H1 (cell line): Measurements from ENCODE around the gene HEXIM2. TPM values are rescaled to one million over a fixed set of nuclear protein-coding genes. Genes with fewer than 3 reads are reported as not detected.
A peak's percentile ranks its signal among the peaks of the same experiment; 100 is the strongest.

Experiments
- CTCF ChIA-PET: fragments of 300-600 bp; sonication (Branson Sonifier 250); formaldehyde crosslinking; loops from one replicate; lab custom pipeline; 2021; ENCODE audit not compliant: partially characterized antibody; lab: Charles Lee
- POLR2A ChIA-PET: fragments of 300-600 bp; sonication (Branson Sonifier 250); formaldehyde crosslinking; loops from one replicate; lab custom pipeline; 2021; ENCODE audit warnings: inconsistent platforms; ENCODE audit not compliant: partially characterized antibody; lab: Charles Lee
- DNase-seq, 2 experiments: peaks; one replicate each; pipeline versions ENCODE4 v3.0.0 to v3.0.0-alpha.2; 2010 to 2022; ENCODE audit warnings: low spot score in 2 of 2, low read depth in 1 of 2, mixed read lengths in 1 of 2
- FAIRE-seq: peaks from 2 replicates; lab custom pipeline; 2011; peaks lifted over from hg19 to GRCh38; lab: Jason Lieb, UNC
- H2AFZ ChIP-seq: 2 replicates; pipeline ENCODE4 v1.8.1; 2012; ENCODE audit warnings: low read length, inconsistent platforms
- H2AK5ac ChIP-seq: 2 replicates; pipeline ENCODE4 v1.6.1; 2013; ENCODE audit warnings: low read depth, low read length
- H2BK120ac ChIP-seq: replicated peaks from 2 replicates; pipeline ENCODE3; 2013; ENCODE audit warnings: low read depth, low read length, inconsistent platforms
- H2BK12ac ChIP-seq: 2 replicates; pipeline ENCODE4 v1.6.1; 2013; ENCODE audit warnings: low read depth, low read length
- H2BK15ac ChIP-seq: 2 replicates; pipeline ENCODE4 v1.6.1; 2013; ENCODE audit warnings: low read length
- H2BK20ac ChIP-seq: 2 replicates; pipeline ENCODE4 v1.6.1; 2013; ENCODE audit warnings: low read length
- H2BK5ac ChIP-seq: 2 replicates; pipeline ENCODE4 v1.6.1; 2013; ENCODE audit warnings: low read depth, low read length
- H3K14ac ChIP-seq: 2 replicates; pipeline ENCODE4 v1.6.1; 2013; ENCODE audit warnings: inconsistent platforms; ENCODE audit not compliant: insufficient read length
- H3K18ac ChIP-seq: 2 replicates; pipeline ENCODE4 v1.6.1; 2013; ENCODE audit warnings: low read length; ENCODE audit errors: extremely low read depth
- H3K23ac ChIP-seq: 2 replicates; pipeline ENCODE4 v1.6.1; 2013; ENCODE audit warnings: inconsistent platforms; ENCODE audit not compliant: insufficient read length
- H3K23me2 ChIP-seq: 2 replicates; pipeline ENCODE4 v1.6.1; 2013; ENCODE audit warnings: low read depth, low read length
- H3K27ac ChIP-seq: 2 replicates; pipeline ENCODE4 v1.6.1; 2011; ENCODE audit warnings: low read depth, low read length, inconsistent platforms
- H3K27me3 ChIP-seq, 4 experiments: replicated peaks in 1 of 4; 1 replicate in 1 of 4; 2 replicates in 3 of 4; pipeline versions ENCODE4 v1.6.1 to v1.8.1; 2011 to 2013; ENCODE audit warnings: low read length in 3 of 4, mild to moderate bottlenecking in 3 of 4, inconsistent platforms in 2 of 4, mixed read lengths in 2 of 4, moderate library complexity in 1 of 4; ENCODE audit not compliant: control insufficient read depth in 3 of 4, insufficient read depth in 3 of 4; ENCODE audit errors: extremely low read depth in 1 of 4
- H3K36me3 ChIP-seq, 4 experiments: 2 replicates each; pipeline versions ENCODE4 v1.6.1 to v1.8.1; 2011 to 2013; ENCODE audit warnings: mild to moderate bottlenecking in 4 of 4, low read length in 3 of 4, moderate library complexity in 2 of 4, control low read depth in 1 of 4, inconsistent platforms in 1 of 4; ENCODE audit not compliant: insufficient read depth in 4 of 4, control insufficient read depth in 2 of 4
- H3K4ac ChIP-seq: replicated peaks from 2 replicates; pipeline ENCODE3; 2013; ENCODE audit warnings: low read length, low read depth, mixed read lengths, inconsistent platforms; ENCODE audit not compliant: insufficient read length
- H3K4me1 ChIP-seq, 4 experiments: replicated peaks in 1 of 4; 1 replicate in 1 of 4; 2 replicates in 3 of 4; pipeline versions ENCODE4 v1.6.1 to v1.8.1; 2011 to 2013; ENCODE audit warnings: low read length in 3 of 4, inconsistent platforms in 2 of 4, mixed read lengths in 1 of 4; ENCODE audit not compliant: insufficient read depth in 4 of 4, control insufficient read depth in 3 of 4
- H3K4me2 ChIP-seq, 2 experiments: 2 replicates each; pipeline versions ENCODE4 v1.6.1 to v1.8.1; 2011 to 2013; ENCODE audit warnings: low read depth in 2 of 2, low read length in 2 of 2, control low read depth in 1 of 2, inconsistent platforms in 1 of 2, mild to moderate bottlenecking in 1 of 2; ENCODE audit not compliant: insufficient read depth in 1 of 2
- H3K4me3 ChIP-seq, 4 experiments: fragments of 200-600, 300-600 bp in 1 of 4; sonication (generic), shearing (Covaris generic), sonication (Bioruptor Twin) in 1 of 4; 2 replicates each; pipeline versions ENCODE4 v1.5.1 to v1.8.1; 2011 to 2016; ENCODE audit warnings: low read length in 4 of 4, low read depth in 3 of 4, control low read depth in 2 of 4, inconsistent platforms in 2 of 4, mild to moderate bottlenecking in 2 of 4, mixed read lengths in 1 of 4, moderate library complexity in 1 of 4; ENCODE audit not compliant: insufficient read depth in 2 of 4; ENCODE audit errors: extremely low read depth in 1 of 4
- H3K56ac ChIP-seq: replicated peaks from 2 replicates; pipeline ENCODE3; 2013; ENCODE audit warnings: low read depth, mild to moderate bottlenecking, mixed read lengths, low read length, inconsistent platforms; ENCODE audit not compliant: insufficient read length
- H3K79me1 ChIP-seq: 2 replicates; pipeline ENCODE4 v1.6.1; 2013; ENCODE audit warnings: low read depth, low read length, control low read depth
- H3K79me2 ChIP-seq, 2 experiments: 2 replicates each; pipeline versions ENCODE4 v1.6.1 to v1.8.1; 2012 to 2013; ENCODE audit warnings: low read length in 2 of 2, mild to moderate bottlenecking in 2 of 2, inconsistent platforms in 1 of 2; ENCODE audit not compliant: insufficient read depth in 2 of 2, control insufficient read depth in 1 of 2
- H3K9ac ChIP-seq, 4 experiments: replicated peaks in 1 of 4; 1 replicate in 1 of 4; 2 replicates in 3 of 4; pipeline versions ENCODE4 v1.6.1 to v1.8.1; 2011 to 2013; ENCODE audit warnings: low read depth in 3 of 4, low read length in 3 of 4, control low read depth in 2 of 4, mild to moderate bottlenecking in 2 of 4, moderate library complexity in 2 of 4, inconsistent platforms in 1 of 4; ENCODE audit errors: extremely low read depth in 1 of 4
- H3K9me3 ChIP-seq, 2 experiments: 2 replicates each; pipeline versions ENCODE4 v1.6.1 to v1.8.1; 2012 to 2013; ENCODE audit warnings: mild to moderate bottlenecking in 2 of 2, moderate library complexity in 2 of 2, control low read depth in 1 of 2, inconsistent platforms in 1 of 2, low read depth in 1 of 2, low read length in 1 of 2, mixed read lengths in 1 of 2; ENCODE audit not compliant: insufficient read depth in 2 of 2
- H4K20me1 ChIP-seq, 2 experiments: replicated peaks in 1 of 2; 2 replicates each; pipeline versions ENCODE3 to v1.8.1; 2011 to 2013; ENCODE audit warnings: inconsistent platforms in 2 of 2, low read length in 2 of 2, mild to moderate bottlenecking in 1 of 2; ENCODE audit not compliant: insufficient read depth in 2 of 2, control insufficient read depth in 1 of 2
- H4K5ac ChIP-seq: 2 replicates; pipeline ENCODE4 v1.6.1; 2013; ENCODE audit warnings: low read length, low read depth, mixed read lengths, inconsistent platforms; ENCODE audit not compliant: insufficient read length
- H4K8ac ChIP-seq: 2 replicates; pipeline ENCODE4 v1.8.0; 2013; ENCODE audit warnings: mild to moderate bottlenecking, moderate library complexity, low read length, inconsistent platforms; ENCODE audit not compliant: insufficient read depth; ENCODE audit errors: extremely low read depth
- H4K91ac ChIP-seq: replicated peaks from 2 replicates; pipeline ENCODE3; 2013; ENCODE audit warnings: low read length, mixed read lengths, inconsistent platforms; ENCODE audit not compliant: insufficient read length
- BCL11A ChIP-seq, 2 experiments: IDR thresholded peaks; one replicate each; pipeline ENCODE4 v1.6.1; 2011; ENCODE audit warnings: low read depth in 2 of 2, low read length in 2 of 2, mild to moderate bottlenecking in 2 of 2
- BRCA1 ChIP-seq: IDR thresholded peaks from 2 replicates; pipeline ENCODE4 v1.6.1; 2012; ENCODE audit warnings: low read depth, low read length, improper control_type of control experiment
- CREB1 ChIP-seq: IDR thresholded peaks from 2 replicates; pipeline ENCODE4 v1.6.1; 2012; ENCODE audit warnings: inconsistent platforms
- HDAC2 ChIP-seq, 2 experiments: fragments of 300-600 bp in 1 of 2; sonication (generic) in 1 of 2; IDR thresholded peaks; 2 replicates each; pipeline ENCODE4 v1.6.1; 2011 to 2012; ENCODE audit warnings: low read depth in 2 of 2, low read length in 2 of 2, mild to moderate bottlenecking in 2 of 2, moderate library complexity in 2 of 2, borderline replicate concordance in 1 of 2, inconsistent platforms in 1 of 2
- KDM1A ChIP-seq: fragments of 200-600, 300-600 bp; sonication (generic); IDR thresholded peaks from 2 replicates; pipeline ENCODE4 v1.7.1; 2016; ENCODE audit warnings: mild to moderate bottlenecking, low read length, borderline replicate concordance
- NRF1 ChIP-seq: IDR thresholded peaks from 2 replicates; pipeline ENCODE4 v1.6.1; 2011; ENCODE audit warnings: mild to moderate bottlenecking, low read depth, low read length, improper control_type of control experiment
- SAP30 ChIP-seq: fragments of 300-600 bp; sonication (generic); IDR thresholded peaks from 2 replicates; pipeline ENCODE4 v1.7.1; 2012; ENCODE audit warnings: low read length, moderate library complexity, mild to moderate bottlenecking, inconsistent platforms; ENCODE audit not compliant: insufficient read depth, insufficient replicate concordance
- SIN3A ChIP-seq, 2 experiments: IDR thresholded peaks in 1 of 2; conservative IDR thresholded peaks in 1 of 2; 2 replicates each; pipeline ENCODE4 v1.6.1; 2011 to 2012; ENCODE audit warnings: low read length in 2 of 2, improper control_type of control experiment in 1 of 2, low read depth in 1 of 2, mild to moderate bottlenecking in 1 of 2
- SP4 ChIP-seq: IDR thresholded peaks from 2 replicates; pipeline ENCODE4 v1.6.1; 2012; ENCODE audit warnings: low read length, inconsistent platforms
- TAF1 ChIP-seq: IDR thresholded peaks from 2 replicates; pipeline ENCODE4 v1.6.1; 2011; ENCODE audit warnings: mild to moderate bottlenecking, low read depth, low read length
- TBP ChIP-seq: IDR thresholded peaks from 2 replicates; pipeline ENCODE4 v1.6.1; 2011; ENCODE audit warnings: low read depth, low read length, improper control_type of control experiment
- TCF12 ChIP-seq: IDR thresholded peaks from 2 replicates; pipeline ENCODE4 v1.6.1; 2011; ENCODE audit warnings: low read depth, mild to moderate bottlenecking, low read length
- WGBS, 2 experiments: shearing (Covaris generic) in 1 of 2; methylation state at CpG; one replicate each; pipeline versions ENCODE4 v1.1.6 to v1.1.7; 2013 to 2015; ENCODE audit warnings: low lambda C conversion rate in 2 of 2, mixed read lengths in 2 of 2, inconsistent platforms in 1 of 2, low coverage in 1 of 2, missing lambda C conversion rate in 1 of 2; ENCODE audit not compliant: insufficient replicate concordance in 2 of 2, insufficient coverage in 1 of 2, insufficient read length in 1 of 2; ENCODE audit errors: extremely low coverage in 1 of 2, missing lambda C conversion rate in 1 of 2; 5-methylcytosine and 5-hydroxymethylcytosine counted together
- polyA plus RNA-seq, 7 experiments: library from polyadenylated mRNA; depleted of rRNA in 3 of 7; stranded (reverse) in 5 of 7; unstranded in 2 of 7; fragments of >200 nt in 5 of 7; fragments of 200-250 nt in 2 of 7; gene quantifications; 1 replicate in 5 of 7; 2 replicates in 1 of 7; 4 replicates in 1 of 7; pipeline versions ENCODE4 v1.2.1 to v1.2.3, GENCODE V29; 2011 to 2013; ENCODE audit warnings: missing spikeins in 2 of 7, mixed read lengths in 2 of 7
- total RNA-seq: library from RNA; stranded (reverse); fragmentation: NEBNext Ultra II Directional; extraction: Animal tissue kit (Norgen Biotek cat#: 25700); gene quantifications from 2 replicates; pipeline ENCODE4 v1.2.1, GENCODE V29; 2021
- TF ChIP-seq, protein P1 (sequence below): IDR thresholded peaks from 2 replicates; pipeline ENCODE4 v1.6.1; 2011; ENCODE audit warnings: low read length, improper control_type of control experiment

The HEXIM2 gene
- total and polyA plus RNA-seq, 2 of the 8 experiments (the other 6 are each of a cell fraction or from before 2014, with no cell fraction given): 7.5 to 13.2 TPM

DNA sequence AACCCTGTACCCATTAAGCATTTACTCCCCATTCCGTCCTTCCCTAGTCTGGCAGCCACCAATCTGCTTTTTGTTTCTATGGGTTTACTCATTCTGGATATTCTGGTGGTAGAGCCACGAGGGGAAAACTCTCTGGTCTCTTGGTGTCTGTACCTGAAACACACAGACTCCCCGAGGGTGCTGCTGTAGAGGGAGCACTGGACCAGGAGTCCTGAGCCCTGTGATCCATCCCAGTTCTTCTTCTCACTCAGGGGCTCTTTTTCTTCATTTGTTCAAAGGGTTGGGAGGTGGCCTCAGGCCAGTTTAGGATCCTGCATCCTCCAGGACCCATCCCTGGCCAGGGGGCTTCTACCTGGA is 14.1 kb downstream of the HEXIM2 start:
- H2BK12ac ChIP-seq: 0 out of 2 replicates have a peak overlapping the region, but pooled peaks have one; percentile 60
- no peak overlapping the region for H2AFZ ChIP-seq
- no peaks in the 10 kb centered on the region; the same call in 1 of the 2 replicates for H3K23me2 ChIP-seq
- no peaks in the 10 kb centered on the region for H3K9me3 ChIP-seq
- no peak overlapping the region for H2BK120ac ChIP-seq
- H3K56ac ChIP-seq: no peak overlapping the region
- no peaks in the 10 kb centered on the region for H3K27me3 ChIP-seq
- H3K4ac ChIP-seq: no peak overlapping the region
- no peak overlapping the region for H2BK20ac ChIP-seq
- no peak overlapping the region for H3K4me2 ChIP-seq
- H3K36me3 ChIP-seq: no peaks in the 10 kb centered on the region
- no peak overlapping the region for H2AK5ac ChIP-seq
- H4K5ac ChIP-seq: no peak overlapping the region
- no peak overlapping the region for H2BK5ac ChIP-seq
- WGBS, 2 experiments: 93% methylated on average over 3 of the region's 3 CpGs; no CpG with 5 or more reads in 1 of the 2 experiments
- H3K9ac ChIP-seq: no peak overlapping the region
- DNase-seq (no peak), FAIRE-seq (no peak)
- H4K20me1 ChIP-seq: no peaks in the 10 kb centered on the region
- H3K79me1 ChIP-seq: no peaks in the 10 kb centered on the region
- H3K4me1 ChIP-seq: peaks cover 5 to 24% (median 23%) of the 10 kb centered on the region in 4 experiments
- H3K14ac ChIP-seq: no peak overlapping the region
- H3K23ac ChIP-seq: no peak overlapping the region
- H3K18ac ChIP-seq: no peak overlapping the region
- ChIA-PET POLR2A (interaction anchor here (1.0 to 26.8 kb wide), 3 partner anchors 8 to 23 kb away, joined by 3 to 1076 read pairs (median 6); partner anchors contain the start of genes HEXIM1 and HEXIM2), CTCF (interaction anchor here (0.6 to 2.6 kb wide), 6 partner anchors 18 to 41 kb away, joined by 3 to 17 read pairs (median 5); partner anchors contain the start of gene ACBD4)
- no peak overlapping the region for H3K4me3 ChIP-seq
- H2BK15ac ChIP-seq: no peak overlapping the region
- peak overlapping the region; percentile 34 for H4K91ac ChIP-seq
- H3K27ac ChIP-seq: no peak overlapping the region
- H3K79me2 ChIP-seq: no peaks in the 10 kb centered on the region
- no peak overlapping the region for H4K8ac ChIP-seq
- TF ChIP-seq, protein P1, sequence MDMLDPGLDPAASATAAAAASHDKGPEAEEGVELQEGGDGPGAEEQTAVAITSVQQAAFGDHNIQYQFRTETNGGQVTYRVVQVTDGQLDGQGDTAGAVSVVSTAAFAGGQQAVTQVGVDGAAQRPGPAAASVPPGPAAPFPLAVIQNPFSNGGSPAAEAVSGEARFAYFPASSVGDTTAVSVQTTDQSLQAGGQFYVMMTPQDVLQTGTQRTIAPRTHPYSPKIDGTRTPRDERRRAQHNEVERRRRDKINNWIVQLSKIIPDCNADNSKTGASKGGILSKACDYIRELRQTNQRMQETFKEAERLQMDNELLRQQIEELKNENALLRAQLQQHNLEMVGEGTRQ: no peak
- TF ChIP-seq SIN3A (conservative IDR thresholded peaks at IDR 0.05 in 1 of 2, IDR thresholded peaks at IDR 0.05 in 1 of 2; ENCODE audit: low read depth in 1 of 2, low read length in 2 of 2) (no peak), SAP30 (no peak), SP4 (no peak), TCF12 (no peak), BCL11A (IDR thresholded peaks at IDR 0.05; ENCODE audit: low read depth in 2 of 2, low read length in 2 of 2) (no peak), TAF1 (no peak), KDM1A (no peak), BRCA1 (no peak), NRF1 (no peak), CREB1 (no peak), TBP (no peak), HDAC2 (IDR thresholded peaks at IDR 0.05; ENCODE audit: borderline replicate concordance in 1 of 2, low read depth in 2 of 2, low read length in 2 of 2) (no peak)
